HG03039 (cell line): ENCODE data around the gene KRT78.

Source experiments
- ATAC-seq: cut with Tn5 transposase; IDR thresholded peaks from one replicate; pipeline ENCODE4 v1.9.1; 2021; ENCODE audit warnings: mild to moderate bottlenecking, moderate library complexity; ENCODE audit not compliant: unreplicated experiment

The KRT78 gene

GRCh38 chr12:52813885-52814709 is 34.7 kb downstream of the KRT78 start, which contains the start of gene KRT4:
Gene KRT4 (minus strand): TSS chr12:52814116. CDS start chr12:52814058, 58 bp downstream.
- no peak for ATAC-seq

GRCh38 chr12:52813203-52813819 is 35.5 kb downstream of the KRT78 start:
- no peak for ATAC-seq

GRCh38 chr12:52812749-52813148 is 36.0 kb downstream of the KRT78 start:
- no peak for ATAC-seq

GRCh38 chr12:52812073-52812400 is 36.8 kb downstream of the KRT78 start:
- ATAC-seq = no peak

GRCh38 chr12:52811191-52812072 is 37.4 kb downstream of the KRT78 start:
- ATAC-seq = no peak

- ATAC-seq = no peak
These were observed 38.2 kb downstream of the KRT78 start for GRCh38 chr12:52810554-52810953.

- ATAC-seq = no peak
These were observed 39.6 kb downstream of the KRT78 start for GRCh38 chr12:52809166-52809565.

GRCh38 chr12:52808573-52809160 is 40.1 kb downstream of the KRT78 start:
- ATAC-seq = no peak

GRCh38 chr12:52807544-52808470 is 41.0 kb downstream of the KRT78 start:
- no peak for ATAC-seq

GRCh38 chr12:52806821-52807543 is 41.8 kb downstream of the KRT78 start:
- no peak for ATAC-seq

GRCh38 chr12:52806169-52806811 is 42.5 kb downstream of the KRT78 start:
- ATAC-seq = no peak

GRCh38 chr12:52805739-52806138 is 43.1 kb downstream of the KRT78 start:
- ATAC-seq = no peak

- ATAC-seq = no peak
These were observed 43.8 kb downstream of the KRT78 start for GRCh38 chr12:52805000-52805399.

- ATAC-seq = no peak
These were observed 46.4 kb downstream of the KRT78 start for GRCh38 chr12:52802442-52802841.

GRCh38 chr12:52801773-52802172 is 47.0 kb downstream of the KRT78 start:
- ATAC-seq = no peak

GRCh38 chr12:52800259-52800917 is 48.4 kb downstream of the KRT78 start:
- ATAC-seq = no peak

GRCh38 chr12:52799505-52800211 is 49.1 kb downstream of the KRT78 start:
- ATAC-seq = no peak
